H9 (cell line): Measurements from ENCODE around the gene TMEM132C. TPM values are rescaled to one million over a fixed set of nuclear protein-coding genes. Genes with fewer than 3 reads are reported as not detected.
A peak's percentile ranks its signal among the peaks of the same experiment; 100 is the strongest.

Experiments
- DNase-seq: peaks from one replicate; pipeline ENCODE4 v3.0.0-alpha.2; 2017
- H2AFZ ChIP-seq: one replicate; pipeline ENCODE4 v1.6.1; 2013; ENCODE audit warnings: mild to moderate bottlenecking, low read length, control low read depth, moderate library complexity
- H2AK5ac ChIP-seq: 2 replicates; pipeline ENCODE4 v1.6.1; 2013; ENCODE audit warnings: low read length, control low read depth, mixed read lengths; ENCODE audit not compliant: insufficient read length
- H2BK120ac ChIP-seq: one replicate; pipeline ENCODE4 v1.6.1; 2013; ENCODE audit warnings: low read depth, mild to moderate bottlenecking, low read length, control low read depth, inconsistent platforms; ENCODE audit not compliant: poor library complexity, severe bottlenecking
- H2BK12ac ChIP-seq: 2 replicates; pipeline ENCODE4 v1.6.1; 2013; ENCODE audit warnings: low read length, control low read depth, mixed read lengths, low read depth; ENCODE audit not compliant: insufficient read length
- H2BK15ac ChIP-seq: 2 replicates; pipeline ENCODE4 v1.6.1; 2013; ENCODE audit warnings: low read depth, low read length, control low read depth
- H2BK20ac ChIP-seq: one replicate; pipeline ENCODE4 v1.6.1; 2013; ENCODE audit warnings: low read depth, mild to moderate bottlenecking, low read length, control low read depth, inconsistent platforms; ENCODE audit not compliant: poor library complexity, severe bottlenecking
- H2BK5ac ChIP-seq: 2 replicates; pipeline ENCODE4 v1.6.1; 2013; ENCODE audit warnings: low read length, control low read depth, mixed read lengths; ENCODE audit not compliant: insufficient read length
- H3K14ac ChIP-seq: 2 replicates; pipeline ENCODE4 v1.6.1; 2013; ENCODE audit warnings: low read length, control low read depth; ENCODE audit not compliant: insufficient read depth
- H3K18ac ChIP-seq: 2 replicates; pipeline ENCODE4 v1.6.1; 2013; ENCODE audit warnings: low read depth, mild to moderate bottlenecking, mixed read lengths, low read length, control low read depth; ENCODE audit not compliant: insufficient read length
- H3K23ac ChIP-seq: 2 replicates; pipeline ENCODE4 v1.6.1; 2013; ENCODE audit warnings: low read length, control low read depth, mixed read lengths, low read depth; ENCODE audit not compliant: insufficient read length
- H3K23me2 ChIP-seq: 2 replicates; pipeline ENCODE4 v1.6.1; 2013; ENCODE audit warnings: low read depth, mild to moderate bottlenecking, mixed read lengths, low read length, control low read depth; ENCODE audit not compliant: insufficient read length, poor library complexity, severe bottlenecking
- H3K27ac ChIP-seq: 2 replicates; pipeline ENCODE4 v1.5.1; 2013; ENCODE audit warnings: low read length, control low read depth, mixed read lengths, low read depth; ENCODE audit not compliant: insufficient read length
- H3K27me3 ChIP-seq: 2 replicates; pipeline ENCODE4 v1.6.1; 2013; ENCODE audit warnings: low read length, control low read depth, inconsistent platforms; ENCODE audit not compliant: insufficient read depth
- H3K4ac ChIP-seq: 2 replicates; pipeline ENCODE4 v1.6.1; 2013; ENCODE audit warnings: low read depth, mild to moderate bottlenecking, control low read depth, inconsistent platforms, low read length, moderate library complexity
- H3K4me1 ChIP-seq: 2 replicates; pipeline ENCODE4 v1.6.1; 2013; ENCODE audit warnings: low read length, control low read depth, inconsistent platforms; ENCODE audit not compliant: insufficient read depth
- H3K4me2 ChIP-seq: 2 replicates; pipeline ENCODE4 v1.6.1; 2013; ENCODE audit warnings: low read length, control low read depth, mixed read lengths; ENCODE audit not compliant: insufficient read length, insufficient read depth
- H3K56ac ChIP-seq: 2 replicates; pipeline ENCODE4 v1.6.1; 2013; ENCODE audit warnings: low read depth, mild to moderate bottlenecking, mixed read lengths, low read length, control low read depth; ENCODE audit not compliant: insufficient read length
- H3K79me1 ChIP-seq: 2 replicates; pipeline ENCODE4 v1.6.1; 2013; ENCODE audit warnings: low read depth, mild to moderate bottlenecking, moderate library complexity, low read length, control low read depth, inconsistent platforms; ENCODE audit not compliant: insufficient read depth, poor library complexity, severe bottlenecking
- H3K79me2 ChIP-seq: 2 replicates; pipeline ENCODE4 v1.6.1; 2013; ENCODE audit warnings: low read length, control low read depth, inconsistent platforms; ENCODE audit not compliant: insufficient read depth
- H3K9ac ChIP-seq: 2 replicates; pipeline ENCODE4 v1.6.1; 2013; ENCODE audit warnings: low read length, control low read depth, mixed read lengths; ENCODE audit not compliant: insufficient read length; ENCODE audit errors: extremely low read depth
- H3K9me3 ChIP-seq: one replicate; pipeline ENCODE4 v1.6.1; 2013; ENCODE audit warnings: low read depth, low read length, inconsistent platforms; ENCODE audit not compliant: control insufficient read depth
- H3T11ph ChIP-seq: one replicate; pipeline ENCODE4 v1.6.1; 2013; ENCODE audit warnings: mild to moderate bottlenecking, low read length, control low read depth, inconsistent platforms
- H4K20me1 ChIP-seq: one replicate; pipeline ENCODE4 v1.6.1; 2013; ENCODE audit not compliant: control insufficient read depth, insufficient read length, insufficient read depth
- H4K5ac ChIP-seq: 2 replicates; pipeline ENCODE4 v1.6.1; 2013; ENCODE audit warnings: low read depth, mild to moderate bottlenecking, mixed read lengths, low read length, control low read depth; ENCODE audit not compliant: insufficient read length
- H4K8ac ChIP-seq: replicated peaks from 2 replicates; pipeline ENCODE4 v1.6.1; 2013; ENCODE audit warnings: low read length, control low read depth, mixed read lengths, low read depth; ENCODE audit not compliant: insufficient read length
- H4K91ac ChIP-seq: 2 replicates; pipeline ENCODE4 v1.6.1; 2013; ENCODE audit warnings: low read depth, mild to moderate bottlenecking, moderate library complexity, mixed read lengths, low read length, control low read depth; ENCODE audit not compliant: insufficient read length
- H3K27ac Mint-ChIP-seq, 3 experiments: 2 replicates in 2 of 3; 3 replicates in 1 of 3; pipeline ENCODE4 v1.8.0; 2020 to 2021; ENCODE audit warnings: mixed read lengths in 3 of 3, mild to moderate bottlenecking in 1 of 3, moderate library complexity in 1 of 3
- H3K27me3 Mint-ChIP-seq: 2 replicates; pipeline ENCODE4 v1.8.0; 2021; ENCODE audit warnings: low read depth, mild to moderate bottlenecking, moderate library complexity, mixed read lengths
- H3K36me3 Mint-ChIP-seq, 3 experiments: 2 replicates in 2 of 3; 3 replicates in 1 of 3; pipeline ENCODE4 v1.8.0; 2020 to 2021; ENCODE audit warnings: low read depth in 3 of 3, mixed read lengths in 3 of 3; ENCODE audit not compliant: insufficient read depth in 1 of 3
- H3K4me1 Mint-ChIP-seq, 2 experiments: 2 replicates each; pipeline ENCODE4 v1.8.0; 2020; ENCODE audit warnings: mixed read lengths in 2 of 2
- H3K4me3 Mint-ChIP-seq, 2 experiments: 2 replicates in 1 of 2; 3 replicates in 1 of 2; pipeline ENCODE4 v1.8.0; 2020 to 2021; ENCODE audit warnings: mild to moderate bottlenecking in 2 of 2, mixed read lengths in 2 of 2, moderate library complexity in 1 of 2
- H3K9me3 Mint-ChIP-seq, 2 experiments: 2 replicates in 1 of 2; 3 replicates in 1 of 2; pipeline ENCODE4 v1.8.0; 2020; ENCODE audit warnings: mild to moderate bottlenecking in 2 of 2, mixed read lengths in 2 of 2, moderate library complexity in 1 of 2
- CTCF ChIP-seq: fragments of 200-600 bp; sonication (generic); conservative IDR thresholded peaks from 3 replicates; pipeline ENCODE4 v1.8.0; 2021; ENCODE audit warnings: antibody characterized with exemption, mild to moderate bottlenecking
- WGBS: extraction: QIAGEN DNeasy Blood & Tissue Kit; methylation state at CpG from one replicate; pipeline ENCODE4 v1.1.7; 2013; ENCODE audit warnings: missing lambda C conversion rate, low lambda C conversion rate, mixed read lengths; ENCODE audit not compliant: insufficient read length; ENCODE audit errors: extremely low coverage; 5-methylcytosine and 5-hydroxymethylcytosine counted together
- total RNA-seq: library from RNA; stranded (reverse); gene quantifications from 2 replicates; pipeline ENCODE4 v1.2.1, GENCODE V29; 2021

The TMEM132C gene
- total RNA-seq, 1 experiment from 2014 or later, result 0.22 TPM

- Histone ChIP-seq H4K8ac (no peak overlapping the region), H3K56ac (no peak overlapping the region), H3K9me3 (no peaks in the 10 kb centered on the region), H3K14ac (no peak overlapping the region; the same call in 1 of the 2 replicates), H3K23ac (no peak overlapping the region), H4K5ac (no peak overlapping the region), H3K27me3 (peaks cover 41% of the 10 kb centered on the region), H2AFZ (no peak overlapping the region), H3K9ac (no peak overlapping the region), H3K4me1 (0 out of 2 replicates have a peak, but pooled peaks cover 2% of the 10 kb centered on the region), H3K27ac (no peak overlapping the region), H2BK5ac (no peak overlapping the region), H2BK20ac (no peak overlapping the region), H3K4me2 (peak overlapping the region; percentile 55), H4K20me1 (no peaks in the 10 kb centered on the region), H2BK12ac (no peak overlapping the region), H3K79me2 (no peaks in the 10 kb centered on the region), H2BK15ac (no peak overlapping the region), H3K4ac (no peak overlapping the region), H3K23me2 (peaks cover 15% of the 10 kb centered on the region), H3T11ph (no peak overlapping the region), H2AK5ac (no peak overlapping the region), H3K79me1 (no peaks in the 10 kb centered on the region), H3K18ac (no peak overlapping the region), H4K91ac (no peak overlapping the region), H2BK120ac (no peak overlapping the region)
- peak; percentile 66 for DNase-seq
- Mint-ChIP-seq H3K27me3 (peaks cover 42% of the 10 kb centered on the region), H3K4me3 (peak overlapping the region; percentile 57 to 81), H3K27ac (no peak overlapping the region), H3K9me3 (peaks cover 10 to 16% of the 10 kb centered on the region in 2 experiments), H3K36me3 (peaks cover 0 to 8% (median 4%) of the 10 kb centered on the region in 3 experiments; a peak in 4 of 7 replicates), H3K4me1 (peaks cover 13 to 33% of the 10 kb centered on the region in 2 experiments)
- no CpG with 5 or more reads among the region's 58 CpGs for WGBS
- TF ChIP-seq CTCF, result no peak
These were observed 334 bp upstream of the TMEM132C start for GRCh38 chr12:128266541-128267130.
